GM19099 (cell line): ENCODE measurements around the gene HSPA14.

Experiments used
- POLR2A ChIP-seq: IDR thresholded peaks from 3 replicates; pipeline ENCODE4 v1.6.1; 2011; ENCODE audit warnings: low read depth; ENCODE audit not compliant: insufficient read length; ENCODE audit errors: extremely low read depth

The HSPA14 gene

GRCh38 chr10:14859043-14859442 is 20.9 kb downstream of the HSPA14 start:
- TF ChIP-seq POLR2A: no peak

GRCh38 chr10:14859775-14860174 is 21.7 kb downstream of the HSPA14 start:
- no peak for TF ChIP-seq POLR2A

- TF ChIP-seq POLR2A: no peak
Observed at GRCh38 chr10:14860791-14861190, 22.7 kb downstream of the HSPA14 start.

DNA sequence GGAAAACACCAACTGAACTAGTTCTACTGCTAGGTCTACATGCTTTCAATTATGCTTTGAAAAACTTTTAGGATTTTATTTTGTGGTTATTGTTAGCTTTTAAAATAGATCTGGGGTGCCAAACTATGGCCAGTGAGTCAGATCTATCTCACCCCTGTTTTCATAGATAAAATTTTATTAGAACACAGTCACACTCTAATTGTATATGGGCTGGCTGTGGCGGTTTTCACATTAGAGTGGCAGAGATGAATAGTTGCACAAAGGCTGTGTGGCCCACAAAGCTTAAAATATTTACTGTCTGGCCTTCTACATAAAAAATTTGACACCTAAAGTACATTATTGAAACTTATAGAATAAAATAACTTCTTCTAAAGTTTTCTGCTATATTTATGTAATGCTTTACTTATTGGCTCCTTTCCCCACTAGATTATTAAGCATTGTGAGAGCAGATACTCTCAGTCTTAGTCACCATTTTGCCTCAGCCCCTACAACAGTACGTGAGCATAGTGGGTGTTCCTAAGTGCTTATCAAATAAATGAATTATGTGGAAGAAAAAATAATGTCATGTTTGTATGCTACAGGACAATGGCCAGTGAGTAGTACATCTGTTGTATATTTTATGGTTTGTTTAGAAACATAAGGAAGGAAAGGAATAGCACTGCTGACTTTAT is 35.1 kb downstream of the HSPA14 start:
- TF ChIP-seq POLR2A: no peak

DNA sequence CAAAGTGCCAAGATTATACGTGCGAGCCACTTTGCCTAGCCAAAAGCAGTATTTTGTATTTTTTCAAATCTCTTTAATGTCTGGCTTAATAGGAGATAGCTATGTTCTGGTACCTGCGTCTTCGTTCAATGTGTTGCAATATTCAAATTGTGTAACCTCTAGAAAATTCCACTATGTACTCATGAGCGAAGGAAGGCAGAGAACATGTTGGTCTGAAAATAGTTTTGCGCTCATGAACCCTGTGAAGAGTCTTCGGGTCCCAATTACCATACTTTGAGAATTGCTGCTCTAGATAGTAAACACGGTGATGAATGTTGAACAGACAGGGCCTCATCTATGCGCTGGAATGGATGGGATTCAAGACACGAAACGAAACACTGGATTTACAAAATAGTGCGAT is 37.8 kb downstream of the HSPA14 start:
- no peak for TF ChIP-seq POLR2A

DNA sequence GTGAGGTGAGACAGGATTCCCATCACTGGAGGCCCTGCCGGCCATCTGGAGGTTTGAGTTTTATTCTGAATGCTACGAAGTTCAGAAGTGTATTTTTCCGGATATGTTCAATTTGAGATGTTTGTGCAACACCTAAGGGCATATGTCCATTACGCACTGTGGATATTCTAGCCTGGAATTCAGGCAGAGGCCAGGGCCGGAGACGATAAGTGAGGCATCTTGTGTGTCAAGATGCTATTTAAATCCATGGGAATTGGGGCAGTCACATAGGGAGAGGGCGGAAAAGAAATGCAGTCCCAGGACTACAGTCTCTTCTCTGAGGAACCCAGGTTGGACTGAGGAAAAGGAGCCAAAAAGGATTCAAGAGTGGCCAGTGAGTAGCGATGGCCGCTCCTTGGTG is 38.7 kb downstream of the HSPA14 start:
- TF ChIP-seq POLR2A: no peak

GRCh38 chr10:14878266-14879123 is 40.4 kb downstream of the HSPA14 start, which contains the start of gene SUV39H2:
SUV39H2 (plus strand) TSS chr10:14878866; CDS start chr10:14878889, 23 bp downstream.
- TF ChIP-seq POLR2A: peak; percentile 79

DNA sequence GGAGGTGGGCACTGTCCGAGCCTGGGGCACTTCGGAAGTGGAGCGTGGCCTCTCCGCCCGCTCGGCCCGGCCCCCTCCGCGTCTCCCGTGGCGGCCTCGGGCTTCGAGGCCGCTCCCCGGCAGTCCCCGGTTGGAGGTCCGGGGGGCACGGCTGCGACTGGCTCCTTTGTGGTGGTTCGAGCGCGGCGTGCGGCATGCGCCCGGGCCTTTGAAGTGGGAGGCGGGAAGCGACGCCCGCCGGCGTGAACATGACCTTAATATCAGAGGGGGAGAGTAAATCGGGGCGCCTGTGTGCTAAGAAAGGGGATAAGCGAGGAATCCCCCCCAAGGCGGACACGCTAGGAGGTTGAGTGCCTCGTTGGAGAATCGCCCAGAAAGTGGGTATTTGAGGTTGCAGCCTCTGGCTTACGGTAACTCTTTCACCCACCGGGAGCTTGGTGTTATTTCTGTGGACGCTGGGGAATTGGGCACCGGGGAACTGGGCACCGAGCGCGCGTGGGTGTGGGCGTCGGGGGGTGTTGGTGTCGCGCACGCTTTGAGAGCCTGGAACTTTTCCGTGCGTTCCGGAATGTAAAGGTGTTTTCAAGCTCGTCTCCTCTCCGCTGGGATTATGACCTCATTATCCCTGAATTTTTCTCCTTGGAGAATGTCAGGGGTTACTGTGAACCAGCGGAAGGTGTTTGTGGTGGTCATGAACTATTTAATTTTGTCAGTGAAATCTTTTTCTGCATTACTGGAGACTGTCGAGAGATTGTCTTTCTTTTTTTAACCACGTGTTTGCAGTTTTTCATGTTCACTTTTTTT is 41.2 kb downstream of the HSPA14 start:
- TF ChIP-seq POLR2A: no peak

DNA sequence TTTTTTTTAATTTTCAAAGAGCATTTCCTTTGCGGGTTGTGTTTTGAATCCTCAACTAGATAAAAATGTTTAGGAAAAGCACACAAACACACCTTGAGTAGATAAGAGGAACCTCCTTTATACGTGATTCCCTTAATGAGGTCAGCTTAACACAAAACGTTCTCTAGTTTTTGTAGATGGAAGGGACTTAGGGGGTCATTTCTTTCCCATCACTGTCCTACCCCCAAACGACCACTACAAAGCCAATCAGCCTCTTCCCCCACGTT is 41.8 kb downstream of the HSPA14 start:
- no peak for TF ChIP-seq POLR2A

- no peak for TF ChIP-seq POLR2A
Observed at GRCh38 chr10:14880229-14880628, 42.1 kb downstream of the HSPA14 start.

DNA sequence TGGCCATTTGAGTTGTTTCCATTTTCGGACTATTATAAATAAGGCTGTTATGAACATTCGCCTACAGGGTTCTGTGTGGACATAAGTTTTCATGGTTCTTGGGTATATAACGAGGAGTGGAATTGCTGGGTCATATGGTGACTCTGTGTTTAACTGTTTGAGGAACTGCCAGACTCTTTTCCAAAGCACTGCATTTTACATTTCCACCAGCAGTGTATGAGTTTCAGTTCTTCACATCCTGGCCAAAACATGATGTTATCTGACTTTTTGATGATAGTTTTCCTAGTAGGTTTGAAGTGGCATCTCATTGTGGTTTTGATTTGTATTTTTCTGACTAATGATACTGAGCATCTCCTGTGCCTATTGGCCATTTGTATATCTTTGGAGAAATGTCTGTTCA is 46.0 kb downstream of the HSPA14 start:
- TF ChIP-seq POLR2A: no peak

- TF ChIP-seq POLR2A: no peak
Observed at GRCh38 chr10:14889318-14889717, 51.2 kb downstream of the HSPA14 start.

GRCh38 chr10:14891151-14891550 is 53.0 kb downstream of the HSPA14 start:
- no peak for TF ChIP-seq POLR2A

GRCh38 chr10:14904316-14904732 is 66.2 kb downstream of the HSPA14 start:
- TF ChIP-seq POLR2A: no peak

- no peak for TF ChIP-seq POLR2A
Observed at GRCh38 chr10:14904864-14905263, 66.8 kb downstream of the HSPA14 start.
